Measurements from ENCODE around the gene SSMEM1. TPM values are rescaled to one million over a fixed set of nuclear protein-coding genes. Genes with fewer than 3 reads are reported as not detected.

SSMEM1 gene, protein sequence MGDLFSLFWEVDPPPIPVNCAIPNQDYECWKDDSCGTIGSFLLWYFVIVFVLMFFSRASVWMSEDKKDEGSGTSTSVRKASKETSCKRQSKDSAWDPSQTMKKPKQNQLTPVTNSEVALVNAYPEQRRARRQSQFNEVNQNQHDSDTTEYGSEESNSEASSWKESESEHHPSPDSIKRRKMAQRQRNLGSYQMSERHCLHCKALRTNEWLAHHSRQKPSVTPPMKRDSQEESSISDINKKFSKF
- total RNA-seq (2021; ENCODE audit: unreplicated experiment) (not detected), Bru-seq, nascent RNA (percentile 13 among the genes with signal in this experiment), BruChase-seq, experiment 1, labeled RNA remaining after a 2-hour chase (not detected), BruChase-seq, experiment 2, labeled RNA remaining after a 6-hour chase (not detected)
- not detected for polyA plus RNA-seq (2012; ENCODE audit: insufficient read length)
- long read RNA-seq, result 0 reads

DNA sequence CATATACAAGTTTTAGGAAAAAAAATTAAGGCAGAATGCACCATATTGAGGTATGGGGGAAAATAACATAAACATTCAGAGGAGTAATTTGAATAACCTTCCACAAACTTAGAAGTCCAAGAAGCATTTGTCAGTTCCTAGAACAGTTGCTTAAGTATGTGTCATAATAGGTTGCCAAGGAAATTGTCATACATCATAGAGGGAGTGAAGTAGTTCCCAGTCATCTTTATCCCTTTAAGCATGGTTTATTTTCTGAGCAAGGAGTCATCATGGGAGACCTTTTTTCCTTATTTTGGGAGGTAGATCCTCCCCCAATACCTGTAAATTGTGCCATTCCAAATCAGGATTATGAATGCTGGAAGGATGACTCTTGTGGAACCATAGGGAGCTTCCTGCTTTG, at the start of gene SSMEM1:
Gene SSMEM1 (plus strand): TSS at position 219 of the 400 bp plus-strand sequence. CDS start 51 bp downstream, at position 270.
- H3K9me3 ChIP-seq (ENCODE audit: control insufficient read depth, insufficient read depth, low read depth, low read length), result no peaks in the 10 kb centered on the region
- POLR2A ChIA-PET, result no interaction called here
- H3K4me3 ChIP-seq (ENCODE audit: low read depth in 2 of 2, low read length in 2 of 2), result no peak within 1 kb of the TSS
- H3K36me3 ChIP-seq (ENCODE audit: control insufficient read depth, insufficient read depth, low read length), result peaks cover 3% of the 10 kb centered on the region; the same call in 1 of the 2 replicates
- H3K4me1 ChIP-seq (ENCODE audit: control insufficient read depth, insufficient read depth, low read length), result 0 out of 2 replicates have a peak, but pooled peaks cover 6% of the 10 kb centered on the region
- no TSS peak for BruUV-seq (replicated peaks)
- DNase-seq (ENCODE audit: low read depth, low spot score) (peak; percentile 8), ATAC-seq (no peak)
- in situ Hi-C loops (cut with HindIII; ENCODE audit: low pct_unique_long_range_greater_than_20kb, low sequenced_read_pairs) (no loop called here), intact Hi-C loops (cut with micrococcal nuclease; ENCODE audit: unreplicated experiment) (no loop called here)
- TF ChIP-seq POLR2AphosphoS5 (IDR thresholded peaks at IDR 0.05; ENCODE audit: low read depth, low read length), result no peak
- no peak for TF ChIP-seq TCF7L2 (IDR thresholded peaks at IDR 0.05; ENCODE audit: low read depth, low read length)
- TF ChIP-seq SIN3A (IDR thresholded peaks at IDR 0.05; ENCODE audit: borderline replicate concordance, insufficient read depth, low read depth, low read length), result no peak
- TF ChIP-seq, protein P1, sequence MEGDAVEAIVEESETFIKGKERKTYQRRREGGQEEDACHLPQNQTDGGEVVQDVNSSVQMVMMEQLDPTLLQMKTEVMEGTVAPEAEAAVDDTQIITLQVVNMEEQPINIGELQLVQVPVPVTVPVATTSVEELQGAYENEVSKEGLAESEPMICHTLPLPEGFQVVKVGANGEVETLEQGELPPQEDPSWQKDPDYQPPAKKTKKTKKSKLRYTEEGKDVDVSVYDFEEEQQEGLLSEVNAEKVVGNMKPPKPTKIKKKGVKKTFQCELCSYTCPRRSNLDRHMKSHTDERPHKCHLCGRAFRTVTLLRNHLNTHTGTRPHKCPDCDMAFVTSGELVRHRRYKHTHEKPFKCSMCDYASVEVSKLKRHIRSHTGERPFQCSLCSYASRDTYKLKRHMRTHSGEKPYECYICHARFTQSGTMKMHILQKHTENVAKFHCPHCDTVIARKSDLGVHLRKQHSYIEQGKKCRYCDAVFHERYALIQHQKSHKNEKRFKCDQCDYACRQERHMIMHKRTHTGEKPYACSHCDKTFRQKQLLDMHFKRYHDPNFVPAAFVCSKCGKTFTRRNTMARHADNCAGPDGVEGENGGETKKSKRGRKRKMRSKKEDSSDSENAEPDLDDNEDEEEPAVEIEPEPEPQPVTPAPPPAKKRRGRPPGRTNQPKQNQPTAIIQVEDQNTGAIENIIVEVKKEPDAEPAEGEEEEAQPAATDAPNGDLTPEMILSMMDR (IDR thresholded peaks at IDR 0.05), result no peak
- TF ChIP-seq, protein P2, sequence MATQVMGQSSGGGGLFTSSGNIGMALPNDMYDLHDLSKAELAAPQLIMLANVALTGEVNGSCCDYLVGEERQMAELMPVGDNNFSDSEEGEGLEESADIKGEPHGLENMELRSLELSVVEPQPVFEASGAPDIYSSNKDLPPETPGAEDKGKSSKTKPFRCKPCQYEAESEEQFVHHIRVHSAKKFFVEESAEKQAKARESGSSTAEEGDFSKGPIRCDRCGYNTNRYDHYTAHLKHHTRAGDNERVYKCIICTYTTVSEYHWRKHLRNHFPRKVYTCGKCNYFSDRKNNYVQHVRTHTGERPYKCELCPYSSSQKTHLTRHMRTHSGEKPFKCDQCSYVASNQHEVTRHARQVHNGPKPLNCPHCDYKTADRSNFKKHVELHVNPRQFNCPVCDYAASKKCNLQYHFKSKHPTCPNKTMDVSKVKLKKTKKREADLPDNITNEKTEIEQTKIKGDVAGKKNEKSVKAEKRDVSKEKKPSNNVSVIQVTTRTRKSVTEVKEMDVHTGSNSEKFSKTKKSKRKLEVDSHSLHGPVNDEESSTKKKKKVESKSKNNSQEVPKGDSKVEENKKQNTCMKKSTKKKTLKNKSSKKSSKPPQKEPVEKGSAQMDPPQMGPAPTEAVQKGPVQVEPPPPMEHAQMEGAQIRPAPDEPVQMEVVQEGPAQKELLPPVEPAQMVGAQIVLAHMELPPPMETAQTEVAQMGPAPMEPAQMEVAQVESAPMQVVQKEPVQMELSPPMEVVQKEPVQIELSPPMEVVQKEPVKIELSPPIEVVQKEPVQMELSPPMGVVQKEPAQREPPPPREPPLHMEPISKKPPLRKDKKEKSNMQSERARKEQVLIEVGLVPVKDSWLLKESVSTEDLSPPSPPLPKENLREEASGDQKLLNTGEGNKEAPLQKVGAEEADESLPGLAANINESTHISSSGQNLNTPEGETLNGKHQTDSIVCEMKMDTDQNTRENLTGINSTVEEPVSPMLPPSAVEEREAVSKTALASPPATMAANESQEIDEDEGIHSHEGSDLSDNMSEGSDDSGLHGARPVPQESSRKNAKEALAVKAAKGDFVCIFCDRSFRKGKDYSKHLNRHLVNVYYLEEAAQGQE (IDR thresholded peaks at IDR 0.05; ENCODE audit: insufficient read depth in 1 of 2, low read depth in 2 of 2, low read length in 1 of 2), result no peak
- CTCF ChIA-PET, result no interaction called here
- H3K27me3 ChIP-seq (ENCODE audit: control insufficient read depth, insufficient read depth, low read length), result no peaks in the 10 kb centered on the region
- no peak within 1 kb of the TSS for H3K27ac ChIP-seq (ENCODE audit: low read length)

DNA sequence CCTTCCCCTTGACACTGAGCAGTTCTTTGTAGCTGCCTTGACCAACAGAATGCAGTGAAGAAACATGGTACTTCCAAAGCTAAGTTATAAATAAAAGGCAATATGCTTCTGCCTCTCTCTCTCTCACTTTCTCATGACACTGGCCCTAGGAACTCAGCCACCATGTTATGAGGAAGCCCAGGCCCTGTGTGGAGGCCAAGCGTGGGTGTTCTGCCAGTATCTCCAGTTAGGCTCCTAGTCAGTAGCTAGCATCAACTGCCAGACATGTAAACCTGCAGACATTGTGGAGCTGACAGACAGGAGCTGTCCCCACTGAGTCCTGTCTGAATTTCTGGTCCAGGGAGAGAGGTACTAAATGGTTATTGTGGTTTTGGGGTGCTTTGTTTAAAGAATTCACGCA, 47.6 kb upstream of the SSMEM1 start:
- H3K4me1 ChIP-seq (ENCODE audit: control insufficient read depth, insufficient read depth, low read length), result no peaks in the 10 kb centered on the region
- POLR2A ChIA-PET, result interaction anchor here (0.6 kb wide), 1 partner anchor 399 kb away, joined by 7 read pairs; no protein-coding TSS in a partner anchor
- H3K27ac ChIP-seq (ENCODE audit: low read length), result no peak overlapping the region
- no peaks in the 10 kb centered on the region for H3K9me3 ChIP-seq (ENCODE audit: control insufficient read depth, insufficient read depth, low read depth, low read length)
- BruUV-seq (replicated peaks), result no TSS peak
- no peak for ATAC-seq
- no peak for DNase-seq (ENCODE audit: low read depth, low spot score)
- TF ChIP-seq, protein P2 (IDR thresholded peaks at IDR 0.05; ENCODE audit: insufficient read depth in 1 of 2, low read depth in 2 of 2, low read length in 1 of 2), result no peak
- TF ChIP-seq TCF7L2 (IDR thresholded peaks at IDR 0.05; ENCODE audit: low read depth, low read length) (no peak), SIN3A (IDR thresholded peaks at IDR 0.05; ENCODE audit: borderline replicate concordance, insufficient read depth, low read depth, low read length) (no peak), POLR2AphosphoS5 (IDR thresholded peaks at IDR 0.05; ENCODE audit: low read depth, low read length) (no peak)
- TF ChIP-seq, protein P1 (IDR thresholded peaks at IDR 0.05), result no peak
- H3K27me3 ChIP-seq (ENCODE audit: control insufficient read depth, insufficient read depth, low read length), result no peaks in the 10 kb centered on the region
- peaks cover 9% of the 10 kb centered on the region; the same call in 1 of the 2 replicates for H3K36me3 ChIP-seq (ENCODE audit: control insufficient read depth, insufficient read depth, low read length)
- CTCF ChIA-PET, result no interaction called here
- no peak overlapping the region for H3K4me3 ChIP-seq (ENCODE audit: low read depth in 2 of 2, low read length in 2 of 2)
- in situ Hi-C loops (cut with HindIII; ENCODE audit: low pct_unique_long_range_greater_than_20kb, low sequenced_read_pairs), result no loop called here
- intact Hi-C loops (cut with micrococcal nuclease; ENCODE audit: unreplicated experiment), result no loop called here

Data from Panc1 (cell line).